HepG2 (cell line): ENCODE results near the gene FITM1. TPM values are rescaled to one million over a fixed set of nuclear protein-coding genes. Genes with fewer than 3 reads are reported as not detected.

ENCODE experiments used
- ARID2 ChIP-seq: sonication (generic); formaldehyde crosslinking; IDR thresholded peaks from 2 replicates; pipeline ENCODE4 v1.8.1; 2022; ENCODE audit warnings: mild to moderate bottlenecking, missing genetic modification reagents, borderline replicate concordance
- BORCS8-MEF2B ChIP-seq: sonication (generic); formaldehyde crosslinking; IDR thresholded peaks from 2 replicates; pipeline ENCODE4 v1.8.0; 2022; ENCODE audit warnings: mild to moderate bottlenecking, missing genetic modification reagents
- CBX2 ChIP-seq, 2 experiments: fragments of 200-600 bp in 1 of 2; sonication (generic); formaldehyde crosslinking in 1 of 2; IDR thresholded peaks; 2 replicates each; pipeline versions ENCODE4 v1.7.0 to v1.8.1; 2018 to 2022; ENCODE audit warnings: low read depth in 2 of 2, low read length in 1 of 2, mild to moderate bottlenecking in 1 of 2, missing genetic modification reagents in 1 of 2
- CHCHD3 ChIP-seq: sonication (generic); formaldehyde crosslinking; IDR thresholded peaks from 2 replicates; pipeline ENCODE4 v1.8.0; 2022; ENCODE audit warnings: mild to moderate bottlenecking, missing genetic modification reagents, moderate library complexity
- FOSL2 ChIP-seq: sonication (generic); formaldehyde crosslinking; IDR thresholded peaks from 2 replicates; pipeline ENCODE4 v1.4.0; 2020; ENCODE audit warnings: missing genetic modification reagents
- FOXA3 ChIP-seq: IDR thresholded peaks from 2 replicates; pipeline ENCODE4 v1.6.1; 2016; ENCODE audit warnings: missing genetic modification reagents, missing compliant biosample characterization
- MIER3 ChIP-seq: IDR thresholded peaks from 2 replicates; pipeline ENCODE4 v1.6.1; 2016; ENCODE audit warnings: missing compliant biosample characterization, borderline replicate concordance
- MYNN ChIP-seq: sonication (generic); formaldehyde crosslinking; IDR thresholded peaks from 2 replicates; pipeline ENCODE4 v1.4.0; 2020; ENCODE audit warnings: mild to moderate bottlenecking, low read depth, missing genetic modification reagents
- NAIF1 ChIP-seq: sonication (generic); formaldehyde crosslinking; IDR thresholded peaks from 2 replicates; pipeline ENCODE4 v1.5.0; 2020; ENCODE audit warnings: mild to moderate bottlenecking, missing genetic modification reagents, borderline replicate concordance
- RELA ChIP-seq: sonication (generic); formaldehyde crosslinking; IDR thresholded peaks from 2 replicates; pipeline ENCODE4 v1.4.0; 2020; ENCODE audit warnings: missing genetic modification reagents
- RFXAP ChIP-seq: sonication (generic); formaldehyde crosslinking; IDR thresholded peaks from 2 replicates; pipeline ENCODE4 v1.4.0; 2020; ENCODE audit warnings: missing genetic modification reagents, borderline replicate concordance
- SIX4 ChIP-seq: sonication (generic); formaldehyde crosslinking; IDR thresholded peaks from 2 replicates; pipeline ENCODE4 v1.4.0; 2020; ENCODE audit warnings: missing genetic modification reagents
- TBL1XR1 ChIP-seq: fragments of 150-350 bp; IDR thresholded peaks from 2 replicates; pipeline ENCODE4 v1.6.1; 2014; ENCODE audit warnings: borderline replicate concordance, low read length; ENCODE audit not compliant: partially characterized antibody
- TGIF2 ChIP-seq: IDR thresholded peaks from 2 replicates; pipeline ENCODE4 v1.6.1; 2016; ENCODE audit warnings: control low read depth, missing compliant biosample characterization
- ZFP41 ChIP-seq: sonication (generic); formaldehyde crosslinking; IDR thresholded peaks from 2 replicates; pipeline ENCODE4 v1.4.0; 2020; ENCODE audit warnings: mild to moderate bottlenecking, missing genetic modification reagents, borderline replicate concordance
- ZKSCAN8 ChIP-seq: IDR thresholded peaks from 2 replicates; pipeline ENCODE4 v1.6.1; 2016; ENCODE audit warnings: borderline replicate concordance, missing genetic modification reagents, missing compliant biosample characterization
- ZNF12 ChIP-seq: sonication (generic); formaldehyde crosslinking; IDR thresholded peaks from 2 replicates; pipeline ENCODE4 v1.5.0; 2020; ENCODE audit warnings: missing genetic modification reagents
- ZNF205 ChIP-seq: IDR thresholded peaks from 2 replicates; pipeline ENCODE4 v1.6.1; 2018; ENCODE audit warnings: missing biosample characterization, missing genetic modification reagents
- ZNF501 ChIP-seq: sonication (generic); formaldehyde crosslinking; IDR thresholded peaks from 2 replicates; pipeline ENCODE4 v1.5.1; 2020; ENCODE audit warnings: mild to moderate bottlenecking, moderate library complexity, missing genetic modification reagents
- ZNF672 ChIP-seq: sonication (generic); formaldehyde crosslinking; IDR thresholded peaks from 2 replicates; pipeline ENCODE4 v1.8.1; 2022; ENCODE audit warnings: missing genetic modification reagents
- polyA plus RNA-seq, 8 experiments: library from polyadenylated mRNA; depleted of rRNA in 3 of 8; stranded (reverse) in 7 of 8; unstranded in 1 of 8; fragments of >200 nt; fragmentation: Illumina TruSeq in 4 of 8; extraction: Trizol in 4 of 8; gene quantifications; 2 replicates each; pipeline versions ENCODE4 v1.2.1 to v1.2.3, GENCODE V29; 2011 to 2016; ENCODE audit warnings: low read depth in 4 of 8, missing spikeins in 1 of 8, mixed read lengths in 1 of 8; ENCODE audit not compliant: insufficient read depth in 1 of 8
- total RNA-seq, 5 experiments: library from RNA; depleted of rRNA; stranded (reverse); fragments of >200 nt; fragmentation: Illumina TruSeq; extraction: Trizol; gene quantifications; 2 replicates each; pipeline ENCODE4 v1.2.3, GENCODE V29; 2016; ENCODE audit warnings: low read depth in 1 of 5
- TF ChIP-seq, protein P1 (sequence below): sonication (generic); formaldehyde crosslinking; IDR thresholded peaks from 2 replicates; pipeline ENCODE4 v1.8.0; 2023; ENCODE audit warnings: mild to moderate bottlenecking, missing genetic modification reagents
- TF ChIP-seq, protein P2 (sequence below): sonication (generic); formaldehyde crosslinking; IDR thresholded peaks from 2 replicates; pipeline ENCODE4 v1.4.0; 2020; ENCODE audit warnings: missing genetic modification reagents
- TF ChIP-seq, protein P3 (sequence below): sonication (generic); formaldehyde crosslinking; IDR thresholded peaks from 2 replicates; pipeline ENCODE4 v1.5.1; 2020; ENCODE audit warnings: mild to moderate bottlenecking, missing genetic modification reagents, moderate library complexity

FITM1 gene
- total and polyA plus RNA-seq, 2 of the 13 experiments (the other 11 are each of a cell fraction or from before 2014, with no cell fraction given): 2.7 to 5.8 TPM

DNA sequence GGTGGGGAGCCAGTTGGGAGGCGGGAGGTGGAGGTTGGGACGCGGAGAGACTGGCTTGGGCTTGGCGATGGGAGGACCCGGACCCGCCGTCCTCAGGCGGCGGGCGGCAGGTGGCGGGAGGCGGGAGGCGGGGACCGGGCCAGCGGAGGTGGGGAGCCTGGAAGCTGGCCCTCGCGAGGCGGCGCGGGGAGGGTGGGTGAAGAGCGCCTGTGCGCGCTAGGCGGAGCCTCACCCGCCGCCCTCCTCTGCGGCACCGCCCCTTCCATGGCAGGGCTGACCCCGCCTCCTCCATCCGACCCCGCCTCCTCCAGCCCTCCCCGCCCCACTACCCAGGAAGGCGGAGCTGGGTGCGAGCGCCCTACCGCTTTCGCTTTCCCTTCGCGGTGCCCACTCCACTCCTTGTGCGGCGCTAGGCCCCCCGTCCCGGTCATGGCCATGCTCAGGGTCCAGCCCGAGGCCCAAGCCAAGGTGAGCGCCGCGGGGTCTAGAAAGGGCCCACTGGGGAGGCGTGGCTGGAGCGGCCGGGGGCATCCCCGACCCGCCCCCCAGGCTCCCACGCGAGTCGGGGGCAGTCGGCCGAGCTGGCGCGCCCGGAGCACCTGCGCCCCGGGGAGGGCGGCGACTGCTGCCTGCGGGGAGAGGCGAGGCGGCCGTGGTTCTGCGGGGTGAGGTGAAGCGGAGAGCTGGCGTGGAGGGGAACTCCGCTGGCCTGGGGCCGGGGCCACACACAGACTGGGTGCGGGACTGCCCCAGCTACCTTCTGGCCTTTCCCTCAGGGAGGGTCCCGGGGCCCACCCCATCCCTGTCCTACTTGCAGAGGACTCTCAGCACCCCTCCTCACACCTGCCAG is 5.6 kb downstream of the FITM1 start, which contains the start of gene PSME1 (continued):
- TF ChIP-seq CBX2 (IDR thresholded peaks at IDR 0.05; ENCODE audit: low read depth, low read length): no peak
- peak; percentile 36; the same call in 1 of the 2 replicates for TF ChIP-seq CBX2 (CRISPR knock-in tag; IDR thresholded peaks at IDR 0.05; ENCODE audit: low read depth)
- TF ChIP-seq RFXAP: peak; percentile 83; the same call in 1 of the 2 replicates
- no peak; the same call in none of the 2 replicates for TF ChIP-seq MYNN
- no peak; the same call in 1 of the 2 replicates for TF ChIP-seq ZNF205 (CRISPR knock-in tag)
- TF ChIP-seq, protein P1, sequence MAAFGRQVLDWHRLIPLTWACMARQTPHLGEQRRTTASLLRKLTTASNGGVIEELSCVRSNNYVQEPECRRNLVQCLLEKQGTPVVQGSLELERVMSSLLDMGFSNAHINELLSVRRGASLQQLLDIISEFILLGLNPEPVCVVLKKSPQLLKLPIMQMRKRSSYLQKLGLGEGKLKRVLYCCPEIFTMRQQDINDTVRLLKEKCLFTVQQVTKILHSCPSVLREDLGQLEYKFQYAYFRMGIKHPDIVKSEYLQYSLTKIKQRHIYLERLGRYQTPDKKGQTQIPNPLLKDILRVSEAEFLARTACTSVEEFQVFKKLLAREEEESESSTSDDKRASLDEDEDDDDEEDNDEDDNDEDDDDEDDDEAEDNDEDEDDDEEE (CRISPR knock-in tag): no peak
- TF ChIP-seq ZFP41 (CRISPR knock-in tag): no peak
- TF ChIP-seq ARID2 (CRISPR knock-in tag): no peak; the same call in 1 of the 2 replicates
- no peak for TF ChIP-seq ZNF672 (CRISPR knock-in tag)
- TF ChIP-seq FOXA3 (CRISPR knock-in tag): peak; percentile 73
- TF ChIP-seq ZNF12 (CRISPR knock-in tag): peak; percentile 78; the same call in 1 of the 2 replicates
- TF ChIP-seq ZKSCAN8: no peak; the same call in none of the 2 replicates
- no peak for TF ChIP-seq NAIF1 (CRISPR knock-in tag)
- TF ChIP-seq RELA (CRISPR knock-in tag): peak; percentile 70; the same call in 1 of the 2 replicates
- TF ChIP-seq, protein P2, sequence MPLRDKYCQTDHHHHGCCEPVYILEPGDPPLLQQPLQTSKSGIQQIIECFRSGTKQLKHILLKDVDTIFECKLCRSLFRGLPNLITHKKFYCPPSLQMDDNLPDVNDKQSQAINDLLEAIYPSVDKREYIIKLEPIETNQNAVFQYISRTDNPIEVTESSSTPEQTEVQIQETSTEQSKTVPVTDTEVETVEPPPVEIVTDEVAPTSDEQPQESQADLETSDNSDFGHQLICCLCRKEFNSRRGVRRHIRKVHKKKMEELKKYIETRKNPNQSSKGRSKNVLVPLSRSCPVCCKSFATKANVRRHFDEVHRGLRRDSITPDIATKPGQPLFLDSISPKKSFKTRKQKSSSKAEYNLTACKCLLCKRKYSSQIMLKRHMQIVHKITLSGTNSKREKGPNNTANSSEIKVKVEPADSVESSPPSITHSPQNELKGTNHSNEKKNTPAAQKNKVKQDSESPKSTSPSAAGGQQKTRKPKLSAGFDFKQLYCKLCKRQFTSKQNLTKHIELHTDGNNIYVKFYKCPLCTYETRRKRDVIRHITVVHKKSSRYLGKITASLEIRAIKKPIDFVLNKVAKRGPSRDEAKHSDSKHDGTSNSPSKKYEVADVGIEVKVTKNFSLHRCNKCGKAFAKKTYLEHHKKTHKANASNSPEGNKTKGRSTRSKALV (CRISPR knock-in tag): no peak
- TF ChIP-seq TGIF2 (CRISPR knock-in tag): no peak; the same call in 1 of the 2 replicates
- TF ChIP-seq ZNF501: no peak
- TF ChIP-seq BORCS8-MEF2B: no peak; the same call in 1 of the 2 replicates
- peak; percentile 50; the same call in 1 of the 2 replicates for TF ChIP-seq SIX4 (CRISPR knock-in tag)
- TF ChIP-seq FOSL2: no peak
- TF ChIP-seq TBL1XR1: no peak
- TF ChIP-seq MIER3: no peak; the same call in 1 of the 2 replicates
- no peak; the same call in 1 of the 2 replicates for TF ChIP-seq CHCHD3 (CRISPR knock-in tag)
- TF ChIP-seq, protein P3, sequence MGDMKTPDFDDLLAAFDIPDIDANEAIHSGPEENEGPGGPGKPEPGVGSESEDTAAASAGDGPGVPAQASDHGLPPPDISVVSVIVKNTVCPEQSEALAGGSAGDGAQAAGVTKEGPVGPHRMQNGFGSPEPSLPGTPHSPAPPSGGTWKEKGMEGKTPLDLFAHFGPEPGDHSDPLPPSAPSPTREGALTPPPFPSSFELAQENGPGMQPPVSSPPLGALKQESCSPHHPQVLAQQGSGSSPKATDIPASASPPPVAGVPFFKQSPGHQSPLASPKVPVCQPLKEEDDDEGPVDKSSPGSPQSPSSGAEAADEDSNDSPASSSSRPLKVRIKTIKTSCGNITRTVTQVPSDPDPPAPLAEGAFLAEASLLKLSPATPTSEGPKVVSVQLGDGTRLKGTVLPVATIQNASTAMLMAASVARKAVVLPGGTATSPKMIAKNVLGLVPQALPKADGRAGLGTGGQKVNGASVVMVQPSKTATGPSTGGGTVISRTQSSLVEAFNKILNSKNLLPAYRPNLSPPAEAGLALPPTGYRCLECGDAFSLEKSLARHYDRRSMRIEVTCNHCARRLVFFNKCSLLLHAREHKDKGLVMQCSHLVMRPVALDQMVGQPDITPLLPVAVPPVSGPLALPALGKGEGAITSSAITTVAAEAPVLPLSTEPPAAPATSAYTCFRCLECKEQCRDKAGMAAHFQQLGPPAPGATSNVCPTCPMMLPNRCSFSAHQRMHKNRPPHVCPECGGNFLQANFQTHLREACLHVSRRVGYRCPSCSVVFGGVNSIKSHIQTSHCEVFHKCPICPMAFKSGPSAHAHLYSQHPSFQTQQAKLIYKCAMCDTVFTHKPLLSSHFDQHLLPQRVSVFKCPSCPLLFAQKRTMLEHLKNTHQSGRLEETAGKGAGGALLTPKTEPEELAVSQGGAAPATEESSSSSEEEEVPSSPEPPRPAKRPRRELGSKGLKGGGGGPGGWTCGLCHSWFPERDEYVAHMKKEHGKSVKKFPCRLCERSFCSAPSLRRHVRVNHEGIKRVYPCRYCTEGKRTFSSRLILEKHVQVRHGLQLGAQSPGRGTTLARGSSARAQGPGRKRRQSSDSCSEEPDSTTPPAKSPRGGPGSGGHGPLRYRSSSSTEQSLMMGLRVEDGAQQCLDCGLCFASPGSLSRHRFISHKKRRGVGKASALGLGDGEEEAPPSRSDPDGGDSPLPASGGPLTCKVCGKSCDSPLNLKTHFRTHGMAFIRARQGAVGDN: peak; percentile 95
